GM19468 (cell line): ENCODE data around the gene PHLDB2.
"Not testable (repeated sequence)": the region's sequence is repeated elsewhere in the genome, so short reads cannot be mapped to it uniquely, and the experiment has no call there.

Experiments used
- ATAC-seq: cut with Tn5 transposase; IDR thresholded peaks from one replicate; pipeline ENCODE4 v1.9.1; 2021; ENCODE audit warnings: mild to moderate bottlenecking, moderate library complexity, moderate number of reproducible peaks; ENCODE audit not compliant: unreplicated experiment; ENCODE audit errors: extremely low read depth

PHLDB2 gene

GRCh38 chr3:111859061-111859973 is at the start of gene PHLDB2:
Gene PHLDB2 (plus strand): TSS chr3:111859265. CDS start chr3:111884078, 24,813 bp downstream.
- ATAC-seq: no peak

- ATAC-seq: no peak
These were observed 48.2 kb upstream of the PHLDB2 start for GRCh38 chr3:111810909-111811308.

DNA sequence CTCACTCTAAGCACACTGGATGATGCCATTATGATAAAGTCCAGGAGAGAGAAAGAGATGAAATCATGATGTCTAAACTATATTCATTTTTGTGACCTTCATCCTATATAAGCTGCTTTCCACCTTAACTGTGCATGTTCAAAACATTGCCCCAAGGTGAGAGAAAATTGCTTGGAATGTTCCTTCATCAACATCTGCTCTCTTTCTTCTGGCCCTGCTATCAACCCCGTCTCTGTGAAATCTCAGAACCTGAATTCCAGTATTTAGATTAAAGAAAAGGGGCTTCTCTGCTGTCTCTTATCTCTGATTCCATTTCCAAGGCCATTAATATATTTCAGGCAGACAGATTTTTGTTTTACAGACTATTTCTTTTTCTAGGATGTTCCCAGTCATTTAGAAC is 47.3 kb upstream of the PHLDB2 start:
- ATAC-seq: no peak

GRCh38 chr3:111812701-111813100 is 46.4 kb upstream of the PHLDB2 start:
- no peak for ATAC-seq

GRCh38 chr3:111813441-111813840 is 45.6 kb upstream of the PHLDB2 start:
- no peak for ATAC-seq

GRCh38 chr3:111813979-111814378 is 45.1 kb upstream of the PHLDB2 start:
- no peak for ATAC-seq

GRCh38 chr3:111816771-111817170 is 42.3 kb upstream of the PHLDB2 start:
- ATAC-seq: not testable (repeated sequence)

GRCh38 chr3:111819927-111820326 is 39.1 kb upstream of the PHLDB2 start:
- no peak for ATAC-seq

GRCh38 chr3:111820651-111821050 is 38.4 kb upstream of the PHLDB2 start:
- no peak for ATAC-seq

DNA sequence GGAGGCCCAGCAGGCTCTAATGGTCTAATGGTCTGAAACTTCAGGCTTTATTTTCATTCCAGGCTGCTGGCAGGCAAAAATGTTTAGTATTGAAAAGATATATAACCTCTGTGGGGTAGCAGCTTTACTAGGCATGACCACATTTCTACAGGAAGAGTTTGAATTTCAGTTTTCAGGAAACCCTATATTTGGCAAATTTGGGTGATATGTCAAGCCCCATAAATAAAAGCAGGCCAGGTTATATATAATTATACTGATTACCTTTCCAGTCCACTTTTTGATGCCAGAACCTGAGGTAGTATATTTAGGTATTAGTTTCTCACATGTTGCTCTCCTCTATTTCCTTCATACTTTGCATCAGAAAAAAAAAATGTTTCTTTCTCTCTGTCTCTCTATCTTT is 37.2 kb upstream of the PHLDB2 start:
- no peak for ATAC-seq

- no peak for ATAC-seq
These were observed 36.3 kb upstream of the PHLDB2 start for GRCh38 chr3:111822804-111823203.

GRCh38 chr3:111823341-111823855 is 35.7 kb upstream of the PHLDB2 start:
- ATAC-seq: no peak

DNA sequence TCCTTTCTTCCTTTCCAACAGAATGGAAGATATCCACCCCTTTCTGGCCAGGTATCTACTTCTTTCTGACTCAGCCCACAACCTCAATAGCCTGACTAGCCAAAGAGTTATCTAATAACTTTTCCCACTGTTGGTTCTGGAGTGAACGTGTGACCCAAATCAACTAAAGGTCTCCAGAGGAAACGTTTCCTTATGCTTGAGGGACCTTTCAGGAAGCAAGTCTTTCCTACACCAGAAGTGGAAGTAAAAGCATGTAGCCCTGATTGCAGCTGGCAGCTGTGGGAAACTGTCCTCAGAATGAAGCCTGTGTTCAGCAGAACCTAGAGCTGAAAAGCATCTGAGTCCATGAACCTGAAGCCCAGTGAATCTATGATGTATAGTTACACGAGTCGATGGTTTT is 34.7 kb upstream of the PHLDB2 start:
- no peak for ATAC-seq

GRCh38 chr3:111827871-111828270 is 31.2 kb upstream of the PHLDB2 start:
- no peak for ATAC-seq

DNA sequence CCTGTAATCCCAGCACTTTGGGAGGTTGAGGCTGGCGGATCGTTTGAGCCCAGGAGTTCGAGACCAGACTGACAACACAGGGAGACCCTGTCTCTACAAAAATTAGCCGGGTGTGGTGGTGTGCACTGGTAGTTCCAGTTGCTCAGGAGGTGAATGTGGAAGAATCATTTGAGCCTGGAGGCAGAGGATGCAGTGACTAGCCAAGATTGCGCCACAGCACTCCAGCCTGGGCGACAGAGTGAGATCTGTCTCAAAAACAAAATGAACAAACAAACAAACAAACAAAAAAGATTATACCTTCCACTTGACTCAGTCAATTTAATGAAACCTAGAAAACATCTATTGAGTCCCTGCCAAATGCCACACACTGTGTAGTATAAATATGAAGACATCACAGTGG is 30.5 kb upstream of the PHLDB2 start:
- no peak for ATAC-seq

DNA sequence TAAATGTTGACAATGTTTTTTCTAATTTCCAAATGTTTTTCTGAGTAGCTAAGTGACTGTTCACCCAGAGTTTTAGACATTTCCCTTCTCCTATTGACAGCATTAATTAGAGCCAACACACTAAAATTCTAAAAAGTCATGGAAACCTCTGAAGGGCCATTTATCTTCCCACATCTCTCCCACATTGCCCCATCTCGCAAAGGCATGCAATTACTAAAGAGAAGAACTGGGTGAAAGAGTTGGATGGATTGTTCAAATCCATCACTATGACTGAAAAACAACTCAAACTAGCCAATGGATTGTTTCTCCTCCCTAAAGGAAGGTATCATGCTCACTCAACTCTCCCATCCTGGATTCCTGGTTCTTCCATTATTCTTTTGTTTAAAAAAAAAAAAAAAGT is 30.0 kb upstream of the PHLDB2 start:
- no peak for ATAC-seq

- ATAC-seq: no peak
These were observed 27.2 kb upstream of the PHLDB2 start for GRCh38 chr3:111831840-111832239.

- no peak for ATAC-seq
These were observed 22.0 kb upstream of the PHLDB2 start for GRCh38 chr3:111837112-111837511.

DNA sequence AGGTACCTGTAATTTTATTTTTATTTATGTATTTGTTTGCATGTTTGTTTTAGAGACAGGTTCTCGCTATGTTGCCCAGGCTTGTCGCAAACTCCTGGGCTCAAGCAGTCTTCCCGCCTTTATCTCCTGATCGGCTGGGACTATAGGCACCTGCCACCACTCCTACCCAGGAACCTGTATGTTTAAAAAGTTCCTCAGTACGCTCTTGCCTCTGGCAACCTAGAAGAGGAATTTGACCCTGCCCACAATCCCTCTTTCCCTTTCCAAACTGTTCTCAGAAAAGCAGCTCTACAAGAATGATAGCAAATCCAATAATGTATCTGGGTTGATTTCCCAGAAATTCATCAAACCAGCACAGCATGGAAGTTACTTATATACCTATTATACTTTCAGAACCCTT is 20.9 kb upstream of the PHLDB2 start:
- ATAC-seq: no peak

- ATAC-seq: no peak
These were observed 13.0 kb upstream of the PHLDB2 start for GRCh38 chr3:111846039-111846438.

DNA sequence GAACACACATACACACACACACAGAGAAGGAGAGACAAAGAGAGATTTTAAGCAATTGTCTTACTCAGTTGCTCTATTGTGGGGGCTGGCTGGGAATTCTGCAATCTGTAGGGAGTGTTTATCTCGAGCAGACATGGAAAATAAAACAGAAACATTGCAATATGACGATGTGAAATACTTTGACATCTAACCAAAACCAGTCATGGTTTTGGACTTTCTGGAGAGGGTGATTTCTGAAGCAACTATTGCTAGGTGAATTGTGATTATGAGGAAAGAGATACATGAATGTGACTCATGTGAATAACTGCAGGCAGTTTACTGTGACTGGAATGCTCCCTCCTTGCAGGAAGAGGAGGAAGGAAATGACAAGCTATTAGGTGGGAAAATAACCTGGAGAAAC is 12.3 kb upstream of the PHLDB2 start:
- ATAC-seq: no peak

DNA sequence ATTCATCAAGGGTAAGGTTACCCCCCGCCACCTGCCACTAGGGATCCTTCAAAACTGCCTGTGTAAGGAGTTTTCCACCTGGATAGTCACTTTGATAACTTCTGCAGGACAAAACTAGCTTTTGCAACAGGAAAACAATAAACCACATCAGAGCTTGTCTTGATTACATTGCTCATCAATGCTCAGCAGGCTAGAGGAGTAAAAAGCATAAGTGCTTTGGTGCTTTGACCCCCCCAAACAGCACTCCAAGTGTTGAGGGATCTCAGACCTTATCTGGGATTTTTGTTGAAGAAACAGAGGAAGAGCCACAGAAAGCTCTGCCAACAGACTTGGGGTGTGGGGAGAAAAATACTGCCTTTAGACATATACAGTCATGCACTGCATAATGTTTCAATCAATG is 10.8 kb upstream of the PHLDB2 start:
- no peak for ATAC-seq
